ENCODE results near the gene TMEM225B. TPM values are rescaled to one million over a fixed set of nuclear protein-coding genes. Genes with fewer than 3 reads are reported as not detected.
A peak's percentile ranks its signal among the peaks of the same experiment; 100 is the strongest.
"Not testable (repeated sequence)": the region's sequence is repeated elsewhere in the genome, so short reads cannot be mapped to it uniquely, and the experiment has no call there.

TMEM225B gene
- total RNA-seq, 2 experiments from 2014 or later, result 1.0 TPM

- Mint-ChIP-seq H3K27ac (no peak overlapping the region), H3K27me3 (no peaks in the 10 kb centered on the region), H3K36me3 (ENCODE audit: low read depth) (peaks cover 79% of the 10 kb centered on the region), H3K4me3 (no peak overlapping the region), H3K4me1 (ENCODE audit: low read depth) (peaks cover 28% of the 10 kb centered on the region), H3K9me3 (no peaks in the 10 kb centered on the region)
- TF ChIP-seq CTCF (IDR thresholded peaks at IDR 0.05), result no peak
- ATAC-seq (ENCODE audit: poor library complexity) (no peak), DNase-seq (no peak)
- Histone ChIP-seq H3K9me3 (ENCODE audit: control insufficient read depth in 1 of 2, insufficient read depth in 1 of 2, low read length in 2 of 2) (no peaks in the 10 kb centered on the region), H3K27me3 (ENCODE audit: control insufficient read depth in 1 of 2, insufficient read depth in 2 of 2, low read length in 2 of 2) (no peaks in the 10 kb centered on the region), H3K4me3 (ENCODE audit: low read length) (no peak overlapping the region), H3K4me1 (ENCODE audit: insufficient read depth, low read length) (peaks cover 13% of the 10 kb centered on the region), H3K27ac (ENCODE audit: low read depth in 1 of 2, low read length in 2 of 2) (no peak overlapping the region), H3K36me3 (ENCODE audit: insufficient read depth, low read length) (peaks cover 88% of the 10 kb centered on the region)
- CTCF ChIA-PET, result no interaction called here
- intact Hi-C loops (cut with DNase I, micrococcal nuclease), result loop anchor here in 1 of 2 experiments (10.0 kb wide), 1 partner anchor 485 kb away; the partner anchor contains the start of gene SMURF1
- POLR2A ChIA-PET, result no interaction called here
These were observed 31.6 kb downstream of the TMEM225B start for GRCh38 chr7:99629643-99630042.

GRCh38 chr7:99631295-99632109 lies 33.4 kb downstream of the TMEM225B start:
- ATAC-seq (ENCODE audit: poor library complexity), result no peak
- H3K4me1 Mint-ChIP-seq (ENCODE audit: low read depth), result peaks cover 14% of the 10 kb centered on the region
- Histone ChIP-seq H3K4me3 (ENCODE audit: low read length) (no peak overlapping the region), H3K9me3 (ENCODE audit: control insufficient read depth in 1 of 2, insufficient read depth in 1 of 2, low read length in 2 of 2) (no peaks in the 10 kb centered on the region), H3K27me3 (ENCODE audit: control insufficient read depth in 1 of 2, insufficient read depth in 2 of 2, low read length in 2 of 2) (no peaks in the 10 kb centered on the region), H3K4me1 (ENCODE audit: insufficient read depth, low read length) (no peaks in the 10 kb centered on the region), H3K27ac (ENCODE audit: low read depth in 1 of 2, low read length in 2 of 2) (no peak overlapping the region), H3K36me3 (ENCODE audit: insufficient read depth, low read length) (peaks cover 71% of the 10 kb centered on the region)
- ChIA-PET POLR2A (no interaction called here), CTCF (no interaction called here)
- H3K36me3 Mint-ChIP-seq (ENCODE audit: low read depth), result peaks cover 71% of the 10 kb centered on the region
- no peaks in the 10 kb centered on the region for H3K27me3 Mint-ChIP-seq
- no peak for TF ChIP-seq CTCF (IDR thresholded peaks at IDR 0.05)
- H3K9me3 Mint-ChIP-seq, result no peaks in the 10 kb centered on the region
- no peak overlapping the region for H3K4me3 Mint-ChIP-seq
- DNase-seq, result no peak
- peak overlapping the region; percentile 32 for H3K27ac Mint-ChIP-seq
- intact Hi-C loops (cut with DNase I, micrococcal nuclease), result no loop called here

- intact Hi-C loops (cut with DNase I, micrococcal nuclease); H3K4me1 ChIP-seq (ENCODE audit: insufficient read depth, low read length); H3K27me3 ChIP-seq (ENCODE audit: control insufficient read depth in 1 of 2, insufficient read depth in 2 of 2, low read length in 2 of 2); DNase-seq; H3K9me3 ChIP-seq (ENCODE audit: control insufficient read depth in 1 of 2, insufficient read depth in 1 of 2, low read length in 2 of 2); H3K27ac ChIP-seq (ENCODE audit: low read depth in 1 of 2, low read length in 2 of 2); H3K27ac Mint-ChIP-seq; H3K4me3 Mint-ChIP-seq; H3K27me3 Mint-ChIP-seq; POLR2A ChIA-PET; CTCF ChIA-PET; ATAC-seq (ENCODE audit: poor library complexity); H3K4me3 ChIP-seq (ENCODE audit: low read length); H3K4me1 Mint-ChIP-seq (ENCODE audit: low read depth); H3K9me3 Mint-ChIP-seq: not testable (repeated sequence)
- peaks cover 49% of the 10 kb centered on the region for H3K36me3 Mint-ChIP-seq (ENCODE audit: low read depth)
- H3K36me3 ChIP-seq (ENCODE audit: insufficient read depth, low read length), result peaks cover 19% of the 10 kb centered on the region
These were observed 39.3 kb downstream of the TMEM225B start for GRCh38 chr7:99637414-99637813.

- ATAC-seq (ENCODE audit: poor library complexity), result no peak
- H3K4me3 ChIP-seq (ENCODE audit: low read length), result no peak overlapping the region
- ChIA-PET CTCF (no interaction called here), POLR2A (no interaction called here)
- Mint-ChIP-seq H3K4me3 (no peak overlapping the region), H3K4me1 (ENCODE audit: low read depth) (peaks cover 7% of the 10 kb centered on the region), H3K9me3 (no peaks in the 10 kb centered on the region), H3K36me3 (ENCODE audit: low read depth) (peaks cover 51% of the 10 kb centered on the region), H3K27ac (no peak overlapping the region), H3K27me3 (no peaks in the 10 kb centered on the region)
- intact Hi-C loops (cut with DNase I, micrococcal nuclease), result no loop called here
- TF ChIP-seq CTCF (IDR thresholded peaks at IDR 0.05), result no peak
- H3K27ac ChIP-seq (ENCODE audit: low read depth in 1 of 2, low read length in 2 of 2), result no peak overlapping the region
- no peaks in the 10 kb centered on the region for H3K9me3 ChIP-seq (ENCODE audit: control insufficient read depth in 1 of 2, insufficient read depth in 1 of 2, low read length in 2 of 2)
- no peaks in the 10 kb centered on the region for H3K4me1 ChIP-seq (ENCODE audit: insufficient read depth, low read length)
- H3K36me3 ChIP-seq (ENCODE audit: insufficient read depth, low read length), result peaks cover 10% of the 10 kb centered on the region
- H3K27me3 ChIP-seq (ENCODE audit: control insufficient read depth in 1 of 2, insufficient read depth in 2 of 2, low read length in 2 of 2), result no peaks in the 10 kb centered on the region
- no peak for DNase-seq
These were observed 40.7 kb downstream of the TMEM225B start for GRCh38 chr7:99638731-99639130.
